Measurements from ENCODE around the gene ISG15.

DNA sequence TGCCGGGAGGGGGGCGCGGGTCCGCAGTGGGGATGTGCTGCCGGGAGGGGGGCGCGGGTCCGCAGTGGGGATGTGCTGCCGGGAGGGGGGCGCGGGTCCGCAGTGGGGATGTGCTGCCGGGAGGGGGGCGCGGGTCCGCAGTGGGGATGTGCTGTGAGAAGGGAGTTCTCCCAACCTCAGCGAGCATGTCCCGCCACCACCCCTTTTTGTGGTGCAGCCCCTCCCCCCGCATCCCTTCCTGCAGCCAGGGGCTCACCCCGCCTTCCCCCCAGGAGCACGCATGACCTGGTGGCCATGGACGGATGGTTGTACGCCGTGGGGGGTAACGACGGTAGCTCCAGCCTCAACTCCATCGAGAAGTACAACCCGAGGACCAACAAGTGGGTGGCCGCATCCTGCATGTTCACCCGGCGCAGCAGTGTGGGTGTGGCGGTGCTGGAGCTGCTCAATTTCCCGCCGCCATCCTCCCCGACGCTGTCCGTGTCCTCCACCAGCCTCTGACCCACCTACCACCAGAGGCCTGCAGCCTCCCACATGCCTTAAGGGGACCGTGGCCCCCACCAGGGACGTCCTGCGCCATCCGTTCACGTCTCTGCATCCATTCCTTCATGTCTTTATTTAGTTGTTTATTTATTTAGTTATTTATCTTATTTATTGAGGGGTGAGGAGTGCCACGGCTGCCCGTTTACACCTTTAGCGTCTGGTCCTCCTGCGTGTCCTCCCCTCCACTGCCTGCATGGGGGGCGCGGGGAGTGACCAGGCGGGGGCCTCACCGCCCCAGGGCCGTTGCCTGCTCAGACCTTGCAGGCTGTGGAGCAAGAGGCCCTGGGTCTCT, 48.4 kb upstream of the ISG15 start:
- TF ChIP-seq CTCF (IDR thresholded peaks at IDR 0.05 in 2 of 3, conservative IDR thresholded peaks at IDR 0.05 in 1 of 3; ENCODE audit: insufficient read depth in 2 of 3, low read depth in 1 of 3, low read length in 3 of 3) (no peak), RFX5 (IDR thresholded peaks at IDR 0.05; ENCODE audit: low read depth, low read length) (no peak), POLR2A (conservative IDR thresholded peaks at IDR 0.05) (no peak), SETDB1 (IDR thresholded peaks at IDR 0.05; ENCODE audit: low read length) (no peak), ATF3 (IDR thresholded peaks at IDR 0.05) (no peak), ATF3 (CRISPR knock-in tag; conservative IDR thresholded peaks at IDR 0.05) (no peak), NRF1 (conservative IDR thresholded peaks at IDR 0.05 in 1 of 2, IDR thresholded peaks at IDR 0.05 in 1 of 2) (no peak), TEAD4 (IDR thresholded peaks at IDR 0.05; ENCODE audit: low read length) (no peak), TEAD4 (CRISPR knock-in tag; IDR thresholded peaks at IDR 0.05; ENCODE audit: borderline replicate concordance) (no peak), FOXA1 (IDR thresholded peaks at IDR 0.05; ENCODE audit: borderline replicate concordance) (no peak), ZNF280B (CRISPR knock-in tag; IDR thresholded peaks at IDR 0.05) (no peak), HNRNPLL (IDR thresholded peaks at IDR 0.05; ENCODE audit: low read depth, low read length, poor library complexity, severe bottlenecking) (no peak)
- TF ChIP-seq, protein P1, sequence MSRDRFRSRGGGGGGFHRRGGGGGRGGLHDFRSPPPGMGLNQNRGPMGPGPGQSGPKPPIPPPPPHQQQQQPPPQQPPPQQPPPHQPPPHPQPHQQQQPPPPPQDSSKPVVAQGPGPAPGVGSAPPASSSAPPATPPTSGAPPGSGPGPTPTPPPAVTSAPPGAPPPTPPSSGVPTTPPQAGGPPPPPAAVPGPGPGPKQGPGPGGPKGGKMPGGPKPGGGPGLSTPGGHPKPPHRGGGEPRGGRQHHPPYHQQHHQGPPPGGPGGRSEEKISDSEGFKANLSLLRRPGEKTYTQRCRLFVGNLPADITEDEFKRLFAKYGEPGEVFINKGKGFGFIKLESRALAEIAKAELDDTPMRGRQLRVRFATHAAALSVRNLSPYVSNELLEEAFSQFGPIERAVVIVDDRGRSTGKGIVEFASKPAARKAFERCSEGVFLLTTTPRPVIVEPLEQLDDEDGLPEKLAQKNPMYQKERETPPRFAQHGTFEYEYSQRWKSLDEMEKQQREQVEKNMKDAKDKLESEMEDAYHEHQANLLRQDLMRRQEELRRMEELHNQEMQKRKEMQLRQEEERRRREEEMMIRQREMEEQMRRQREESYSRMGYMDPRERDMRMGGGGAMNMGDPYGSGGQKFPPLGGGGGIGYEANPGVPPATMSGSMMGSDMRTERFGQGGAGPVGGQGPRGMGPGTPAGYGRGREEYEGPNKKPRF (IDR thresholded peaks at IDR 0.05; ENCODE audit: low read depth, low read length), result no peak
